ENCODE measurements around the gene BOLA2B.
"Not testable (repeated sequence)": the region's sequence is repeated elsewhere in the genome, so short reads cannot be mapped to it uniquely, and the experiment has no call there.

BOLA2B gene

DNA sequence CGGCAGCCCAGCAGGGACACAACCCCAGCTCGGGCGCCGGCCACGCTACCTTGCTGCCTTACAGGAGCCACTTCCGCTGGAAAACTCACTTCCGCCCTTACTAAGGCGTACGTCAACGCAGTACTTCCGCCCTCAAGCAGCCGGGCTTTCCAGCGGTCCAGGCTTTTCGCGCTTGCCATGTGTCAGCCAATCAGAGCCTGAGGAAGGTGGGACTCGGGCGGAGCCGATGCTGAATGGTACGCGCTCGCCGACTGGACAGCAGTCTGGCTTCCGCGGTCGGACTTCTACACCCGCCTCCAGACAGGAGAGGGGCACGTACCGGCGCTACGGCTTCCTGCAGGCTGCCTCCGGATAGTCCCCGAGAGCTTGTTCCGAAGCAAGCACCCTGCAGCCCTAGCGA is at the start of gene BOLA2B, which contains the start of gene SLX1A:
BOLA2B (minus strand) TSS at position 52 of the 400 bp plus-strand sequence. CDS start 71 bp downstream, outside the sequence.
SLX1A (plus strand) TSS at position 261 of the 400 bp plus-strand sequence. CDS start 210 bp downstream, outside the sequence.
- not testable (repeated sequence) for DNase-seq

DNA sequence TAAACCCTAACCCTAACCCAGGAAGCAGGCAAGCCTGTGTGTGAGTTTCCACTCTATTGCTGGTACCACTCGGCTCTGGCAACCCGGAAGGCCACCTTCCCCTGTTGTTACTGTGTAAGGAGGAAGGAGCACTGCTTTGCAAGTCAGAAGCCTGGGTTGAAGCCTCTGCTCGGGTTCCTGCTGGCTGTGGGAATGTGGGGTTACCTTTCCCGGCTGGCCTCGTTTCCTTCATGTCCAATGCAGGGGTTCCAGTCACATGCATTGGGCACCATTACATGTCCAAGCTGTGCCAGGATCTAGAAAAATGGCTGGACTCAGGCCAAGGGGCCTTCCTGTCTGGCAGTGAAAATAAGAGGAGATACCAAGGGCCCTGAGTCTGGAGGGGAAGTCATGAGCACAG is 23.6 kb upstream of the BOLA2B start:
- DNase-seq, result not testable (repeated sequence)

DNA sequence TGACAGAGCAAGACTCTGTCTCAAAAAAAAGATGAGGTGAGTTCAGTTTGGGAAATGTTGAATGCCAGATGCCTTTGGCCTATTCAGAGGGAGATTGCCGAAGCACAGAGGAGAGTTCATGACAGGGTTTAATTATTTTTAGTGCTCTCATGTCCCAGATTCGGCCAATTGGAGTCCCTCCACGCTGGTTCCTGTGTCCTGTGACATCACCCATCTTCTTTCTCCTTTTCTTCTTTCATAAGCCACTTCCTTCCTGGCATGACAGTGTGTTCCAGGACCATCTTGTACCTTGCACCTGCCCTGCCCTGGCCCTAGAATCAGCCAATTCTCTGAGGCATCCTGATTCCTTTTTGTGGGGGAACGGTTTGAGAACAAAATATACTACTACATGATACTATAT is 17.9 kb upstream of the BOLA2B start:
- DNase-seq, result not testable (repeated sequence)

DNA sequence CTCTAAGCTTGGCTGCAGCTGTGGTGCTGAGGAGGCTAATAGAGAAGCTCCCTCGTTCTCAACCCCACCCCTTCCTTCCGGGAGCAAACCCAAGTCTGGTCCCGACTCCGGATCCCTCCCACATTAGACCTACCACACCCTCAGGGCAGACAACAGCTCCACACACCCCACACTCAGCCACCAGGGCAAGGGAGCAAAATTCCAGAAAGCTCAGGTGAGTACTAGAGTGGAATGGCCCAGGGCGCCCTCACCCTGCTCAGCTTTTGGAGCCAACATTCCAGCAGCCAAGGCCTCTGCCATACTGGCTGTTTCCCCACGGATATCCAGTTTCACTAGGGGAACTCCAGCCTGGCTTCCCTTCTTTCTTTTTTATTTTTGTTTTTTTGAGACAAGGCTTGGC is 15.6 kb upstream of the BOLA2B start:
- not testable (repeated sequence) for DNase-seq

DNA sequence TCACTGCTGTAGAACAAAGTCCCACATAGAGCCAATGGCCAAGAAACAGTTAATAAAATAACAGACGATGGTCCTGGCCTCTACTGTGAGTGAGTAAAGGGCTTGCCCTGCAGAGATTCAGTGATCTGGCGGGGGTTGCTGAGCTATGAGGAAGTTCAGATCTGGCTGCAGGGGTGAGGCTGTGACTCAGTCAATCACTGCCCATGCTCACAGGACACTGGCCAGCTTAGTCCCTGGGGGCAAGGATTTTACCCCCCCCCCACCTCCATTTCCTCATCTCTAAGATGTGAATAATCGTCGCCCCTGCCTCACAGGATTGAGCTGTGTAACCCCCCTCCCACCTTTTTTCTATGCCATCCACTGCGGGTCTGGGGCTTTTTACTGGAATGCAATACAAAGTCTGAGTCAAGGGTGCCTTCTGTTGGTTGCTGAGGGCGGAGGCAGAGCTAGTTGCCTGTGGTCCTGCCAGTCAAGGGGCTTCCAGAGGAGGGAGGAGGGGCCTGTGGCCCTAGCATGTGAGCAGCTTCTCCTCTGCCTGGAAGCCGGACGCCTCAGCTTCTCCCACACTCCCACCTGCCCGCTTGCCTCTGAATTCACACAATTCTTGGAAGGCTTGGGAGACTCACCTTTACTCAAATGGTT is 13.7 kb upstream of the BOLA2B start:
- DNase-seq, result not testable (repeated sequence)

DNA sequence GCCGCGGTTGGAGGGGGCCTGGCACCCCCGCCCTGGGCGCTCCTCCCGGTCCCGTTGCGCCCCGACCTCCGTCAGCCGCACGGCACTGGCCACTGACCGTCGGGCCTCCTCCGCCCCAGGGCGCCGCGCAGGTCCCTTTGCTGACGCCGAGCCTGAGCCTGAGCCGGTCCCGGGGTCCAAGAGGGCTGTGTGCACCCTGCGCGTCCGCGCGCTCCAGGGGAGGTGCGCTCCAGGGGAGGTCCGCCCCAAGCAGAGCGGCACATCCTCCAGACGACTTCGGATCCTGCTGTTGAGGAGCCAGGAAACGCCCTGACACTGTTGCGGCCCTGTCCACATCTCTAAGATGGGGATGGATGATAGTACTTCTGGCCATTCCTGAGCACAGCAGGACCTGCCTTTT is 12.8 kb upstream of the BOLA2B start:
- DNase-seq, result not testable (repeated sequence)

DNA sequence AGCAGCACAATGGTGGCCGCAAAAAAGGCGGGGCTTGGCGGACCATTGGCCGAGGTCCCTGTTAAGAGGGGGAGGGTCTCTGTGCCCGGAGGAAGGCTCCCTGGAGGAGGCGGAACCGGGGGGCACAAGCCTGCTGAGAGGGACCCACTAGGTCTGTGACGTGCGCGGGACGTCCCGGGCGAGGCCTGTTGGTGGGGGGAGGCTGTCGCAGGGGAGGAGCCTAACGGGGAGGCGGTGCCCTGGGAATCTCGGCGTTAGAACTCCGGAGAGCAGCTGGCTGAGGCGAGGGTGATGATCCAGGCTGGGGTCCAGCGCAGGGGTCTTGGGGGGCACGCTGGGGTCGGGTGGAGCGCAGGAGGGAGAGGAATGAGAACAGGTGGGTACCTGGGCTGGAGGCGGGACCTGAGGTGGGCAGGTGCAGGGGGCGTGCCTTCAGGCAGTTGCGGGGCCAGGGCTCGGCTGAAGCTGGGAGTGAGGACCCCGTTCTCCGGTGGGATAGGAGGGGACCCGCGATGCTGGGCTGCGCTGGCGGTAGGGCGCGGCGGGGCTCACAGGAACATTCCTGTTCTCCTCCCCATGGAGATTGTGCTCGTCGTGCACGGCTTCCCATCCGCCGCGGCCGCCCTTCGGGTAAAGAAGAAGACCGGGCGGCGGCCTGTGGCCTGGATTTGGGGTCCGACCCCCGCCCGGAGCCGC is 12.2 kb upstream of the BOLA2B start:
- not testable (repeated sequence) for DNase-seq

DNA sequence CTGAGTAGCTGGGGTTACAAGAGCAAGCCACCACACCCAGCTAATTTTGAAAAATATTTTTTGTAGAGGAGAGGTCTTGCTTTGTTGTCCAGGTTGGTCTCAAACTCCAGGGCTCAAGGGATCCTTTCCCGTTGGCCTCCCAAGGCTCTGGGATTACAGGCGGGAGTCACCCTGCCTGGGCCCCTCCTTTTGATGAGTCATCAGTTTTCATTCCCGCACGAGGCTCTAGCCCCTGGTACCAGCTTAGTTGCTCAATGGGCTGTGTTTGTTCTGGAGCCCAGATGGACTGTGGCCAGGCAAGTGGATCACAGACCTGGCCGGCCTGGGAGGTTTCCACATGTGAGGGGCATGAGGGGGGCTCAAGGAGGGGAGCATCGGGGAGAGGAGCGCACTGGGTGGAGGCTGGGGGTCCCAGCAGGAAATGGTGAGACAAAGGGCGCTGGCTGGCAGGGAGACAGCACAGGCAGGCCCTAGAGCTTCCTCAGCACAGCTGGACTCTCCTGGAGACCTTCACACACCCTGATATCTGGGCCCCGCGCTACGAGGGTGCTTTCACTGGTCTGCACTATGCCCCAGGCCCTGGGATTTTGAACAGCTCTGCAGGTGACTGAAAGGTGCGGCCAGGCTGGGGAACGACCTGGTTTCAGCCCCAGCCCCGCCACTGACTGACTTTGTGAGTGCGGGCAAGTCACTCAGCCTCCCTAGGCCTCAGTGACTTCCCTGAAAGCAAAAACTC is 6.3 kb upstream of the BOLA2B start:
- DNase-seq, result not testable (repeated sequence)

DNA sequence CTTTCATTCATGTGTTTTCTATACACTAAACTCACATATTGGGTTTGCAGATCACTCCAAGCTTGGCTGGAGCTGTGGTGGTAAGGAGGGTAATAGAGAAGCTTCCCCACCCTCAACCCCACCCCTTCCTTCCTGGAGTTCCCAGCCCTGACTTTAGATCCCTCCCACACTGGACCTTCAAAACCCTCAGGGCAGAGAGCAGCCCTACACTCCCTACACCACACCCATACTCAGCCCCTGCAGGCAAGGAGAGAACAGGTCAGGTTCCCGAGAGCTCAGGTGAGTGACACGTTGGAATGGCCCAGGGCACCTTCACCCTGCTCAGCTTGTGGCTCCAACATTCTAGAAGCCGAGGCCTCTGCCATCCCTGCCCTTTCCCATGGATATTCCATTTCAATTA is 5.6 kb upstream of the BOLA2B start, which contains the start of gene SULT1A3:
SULT1A3 (plus strand) TSS at position 207 of the 400 bp plus-strand sequence. CDS start 1,474 bp downstream, outside the sequence.
- not testable (repeated sequence) for DNase-seq

DNA sequence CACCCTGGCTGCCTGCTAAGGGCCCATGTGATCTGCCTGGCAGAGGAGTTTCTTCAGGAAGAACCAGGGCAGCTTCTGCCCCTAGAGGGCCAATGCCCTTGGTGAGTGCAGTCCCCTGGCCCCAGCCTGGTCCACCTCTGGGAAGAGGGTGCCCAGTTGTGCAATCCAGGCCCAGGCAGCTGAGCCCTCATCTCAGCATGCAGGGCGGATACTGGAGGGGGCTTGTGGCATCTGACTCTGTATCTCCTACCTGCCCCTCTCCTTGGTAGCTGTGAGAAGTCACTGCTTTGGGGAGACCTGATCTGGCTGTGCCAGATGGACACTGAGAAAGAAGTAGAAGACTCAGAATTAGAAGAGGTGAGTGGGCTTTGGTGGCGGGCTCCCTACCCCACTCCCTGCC is 3.5 kb upstream of the BOLA2B start:
- DNase-seq, result not testable (repeated sequence)

DNA sequence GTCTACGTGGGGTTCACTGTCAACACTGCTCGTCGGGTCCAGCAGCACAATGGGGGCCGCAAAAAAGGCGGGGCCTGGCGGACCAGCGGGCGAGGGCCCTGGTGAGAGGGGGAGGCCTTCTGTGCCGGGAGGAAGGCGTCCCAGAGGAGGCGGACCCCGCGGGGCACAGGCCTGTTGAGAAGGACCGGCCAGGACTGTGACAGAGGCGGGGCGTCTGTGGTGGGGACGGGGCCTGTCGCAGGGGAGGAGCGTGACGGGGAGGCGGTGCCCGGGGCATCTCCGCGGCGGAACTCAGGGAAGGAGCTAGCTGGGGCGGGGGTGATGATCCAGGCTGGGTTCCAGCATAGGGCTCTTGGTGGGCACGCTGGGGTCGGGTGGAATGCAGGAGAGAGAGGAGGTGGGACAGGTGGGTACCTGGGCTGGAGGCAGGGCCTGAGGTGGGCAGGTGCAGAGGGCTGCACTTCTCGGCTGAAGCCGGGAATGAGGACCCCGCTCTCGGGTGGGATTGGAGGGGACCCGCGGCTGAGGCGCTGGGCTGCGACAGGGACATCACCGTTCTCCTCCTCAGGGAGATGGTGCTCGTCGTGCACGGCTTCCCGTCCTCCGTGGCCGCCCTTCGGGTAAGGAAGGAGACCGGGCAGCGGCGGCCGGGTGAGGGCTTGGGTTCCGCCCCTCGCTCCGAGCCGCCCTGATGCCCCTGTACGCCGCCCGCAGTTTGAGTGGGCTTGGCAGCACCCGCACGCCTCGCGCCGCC is 883 bp upstream of the BOLA2B start:
- DNase-seq, result not testable (repeated sequence)

DNA sequence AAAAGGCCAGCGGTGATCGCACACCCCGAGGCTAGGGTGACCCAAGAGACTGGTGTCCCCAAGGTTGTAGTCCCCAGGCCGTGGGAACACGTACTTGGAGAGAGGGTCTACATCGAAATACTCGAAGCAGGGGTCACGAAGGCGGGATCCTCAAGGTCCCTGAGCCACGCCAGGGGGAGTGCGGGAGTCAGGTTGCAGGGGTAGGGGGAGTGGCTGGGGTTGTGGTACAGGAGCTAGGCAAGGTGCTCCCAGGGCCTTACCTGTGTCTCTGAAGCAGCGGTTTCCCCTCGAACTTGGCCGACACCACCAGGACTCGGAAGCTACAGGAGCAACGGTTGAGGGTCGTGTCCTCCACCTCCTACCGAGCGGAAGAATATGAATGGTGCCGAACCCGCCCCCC is 368 bp downstream of the BOLA2B start:
- not testable (repeated sequence) for DNase-seq

DNA sequence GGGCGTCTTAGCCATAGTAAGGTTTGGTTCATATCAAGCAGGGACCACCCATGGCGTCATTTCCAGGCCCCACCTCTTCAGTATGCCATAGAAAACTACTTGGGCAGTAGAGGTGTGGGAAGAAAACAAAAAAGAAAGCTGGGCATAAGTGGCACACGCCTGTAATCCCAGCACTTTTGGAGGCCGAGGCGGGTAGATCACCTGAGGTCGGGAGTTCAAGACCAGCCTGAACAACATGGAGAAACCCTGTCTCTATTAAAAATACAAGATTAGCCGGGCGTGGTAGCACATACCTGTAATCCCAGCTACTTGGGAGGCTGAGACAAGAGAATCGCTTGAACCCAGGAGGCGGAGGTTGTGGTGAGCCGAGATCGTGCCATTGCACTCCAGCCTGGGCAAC is 2.3 kb downstream of the BOLA2B start:
- DNase-seq, result not testable (repeated sequence)

DNA sequence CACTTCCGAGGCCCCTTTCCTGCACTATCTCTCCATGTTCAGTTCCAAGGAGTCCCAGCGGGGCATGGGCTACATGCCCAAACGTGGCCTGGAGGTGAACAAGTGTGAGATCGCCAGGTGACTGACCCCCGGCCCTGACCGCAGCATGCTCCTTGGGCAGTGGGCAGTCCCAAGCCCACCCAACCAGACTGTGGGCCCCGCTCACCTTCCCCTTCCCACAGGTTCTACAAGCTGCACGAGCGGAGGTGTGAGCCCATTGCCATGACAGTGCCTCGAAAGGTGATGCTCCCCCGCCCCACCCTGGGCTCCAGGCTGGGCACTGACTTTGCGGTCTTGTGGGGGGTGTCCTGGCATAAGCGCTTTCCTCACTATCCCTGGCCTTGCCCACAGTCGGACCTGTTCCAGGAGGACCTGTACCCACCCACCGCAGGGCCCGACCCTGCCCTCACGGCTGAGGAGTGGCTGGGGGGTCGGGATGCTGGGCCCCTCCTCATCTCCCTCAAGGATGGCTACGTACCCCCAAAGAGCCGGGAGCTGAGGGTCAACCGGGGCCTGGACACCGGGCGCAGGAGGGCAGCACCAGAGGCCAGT is 5.4 kb downstream of the BOLA2B start:
- no peak for DNase-seq

DNA sequence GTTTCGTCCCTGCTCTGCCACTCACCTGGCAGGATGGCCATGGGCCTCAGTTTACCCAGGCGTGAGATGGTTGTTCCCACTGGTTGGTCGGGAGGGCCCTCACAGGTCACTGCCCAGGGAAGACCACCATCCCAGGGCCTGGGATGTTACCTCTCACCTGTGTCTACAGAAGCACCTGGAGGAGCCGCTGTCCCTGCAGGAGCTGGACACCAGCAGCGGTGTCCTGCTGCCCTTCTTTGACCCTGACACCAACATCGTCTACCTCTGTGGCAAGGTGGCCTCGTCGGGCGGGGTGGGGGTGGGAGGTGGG is 6.0 kb downstream of the BOLA2B start:
- no peak for DNase-seq

DNA sequence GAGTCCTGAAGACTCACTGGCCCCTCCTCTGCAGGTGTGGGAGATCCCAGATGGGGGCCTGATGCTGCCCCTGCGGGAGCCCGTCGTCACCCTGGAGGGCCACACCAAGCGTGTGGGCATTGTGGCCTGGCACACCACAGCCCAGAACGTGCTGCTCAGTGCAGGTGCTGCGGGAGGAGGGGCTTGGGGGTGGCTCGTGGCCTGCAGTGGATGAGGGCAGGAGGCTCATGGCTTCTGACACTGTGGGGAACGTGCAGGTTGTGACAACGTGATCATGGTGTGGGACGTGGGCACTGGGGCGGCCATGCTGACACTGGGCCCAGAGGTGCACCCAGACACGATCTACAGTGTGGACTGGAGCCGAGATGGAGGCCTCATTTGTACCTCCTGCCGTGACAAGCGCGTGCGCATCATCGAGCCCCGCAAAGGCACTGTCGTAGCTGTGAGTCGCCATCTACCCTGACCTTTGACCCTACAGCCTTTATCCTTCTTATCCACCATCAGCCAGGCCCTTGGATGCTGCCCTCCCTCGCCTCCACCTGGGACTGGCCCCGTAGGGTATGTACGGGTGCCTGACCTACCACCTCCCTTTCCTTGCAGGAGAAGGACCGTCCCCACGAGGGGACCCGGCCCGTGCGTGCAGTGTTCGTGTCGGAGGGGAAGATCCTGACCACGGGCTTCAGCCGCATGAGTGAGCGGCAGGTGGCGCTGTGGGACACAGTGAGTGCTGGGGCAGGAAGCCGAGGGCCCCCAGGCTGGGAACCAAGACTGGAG is 6.5 kb downstream of the BOLA2B start:
- DNase-seq, result no peak

DNA sequence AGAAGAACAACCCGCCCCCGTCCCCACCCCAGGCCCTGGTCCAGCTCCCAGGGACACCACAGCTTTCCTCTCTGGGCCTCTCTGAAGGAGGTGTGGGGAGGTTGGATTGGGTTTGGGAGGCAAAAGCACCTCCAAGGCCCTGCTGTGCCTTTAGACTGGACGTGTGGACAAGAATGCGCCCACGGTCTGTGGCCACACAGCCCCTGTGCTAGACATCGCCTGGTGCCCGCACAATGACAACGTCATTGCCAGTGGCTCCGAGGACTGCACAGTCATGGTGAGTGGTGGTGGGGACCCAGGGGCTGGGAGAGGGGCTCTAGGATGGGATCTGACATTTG is 7.1 kb downstream of the BOLA2B start:
- no peak for DNase-seq

DNA sequence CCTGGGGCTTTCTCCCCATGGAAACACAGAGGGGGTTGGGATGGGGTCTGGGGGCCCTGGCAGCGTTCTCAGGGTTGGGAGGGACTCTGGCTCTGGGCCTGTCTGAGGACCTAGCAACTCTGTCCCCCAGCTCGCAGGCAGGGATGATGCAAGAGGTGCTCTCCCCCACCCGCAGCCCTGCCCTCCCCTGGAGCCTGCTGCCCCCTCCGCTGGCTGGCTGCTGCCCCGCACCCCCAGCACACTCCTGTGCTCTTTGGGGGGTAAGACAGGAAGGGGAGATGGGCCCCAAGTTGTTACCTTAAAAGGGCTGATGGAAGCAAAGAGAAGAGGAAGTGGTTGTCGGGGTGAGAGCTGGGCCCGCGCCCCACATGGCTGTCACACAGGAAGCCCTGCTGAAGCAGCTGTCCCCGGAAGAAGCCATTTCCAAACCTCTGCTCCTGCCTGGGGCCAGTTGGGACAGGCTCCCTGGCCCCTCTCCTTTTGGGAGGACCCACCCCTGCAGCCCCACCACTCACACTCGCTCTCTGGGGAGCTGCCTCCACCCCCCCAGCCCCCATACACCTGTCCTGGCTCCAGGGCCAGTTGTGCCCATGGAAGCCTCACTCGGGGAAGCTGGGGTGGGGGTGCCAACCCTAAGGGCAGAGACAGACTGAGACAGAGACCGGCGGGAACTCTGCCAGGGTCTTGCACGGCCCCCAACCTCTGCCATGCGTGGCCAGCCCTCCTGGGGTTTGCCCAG is 7.6 kb downstream of the BOLA2B start:
- no peak for DNase-seq

DNA sequence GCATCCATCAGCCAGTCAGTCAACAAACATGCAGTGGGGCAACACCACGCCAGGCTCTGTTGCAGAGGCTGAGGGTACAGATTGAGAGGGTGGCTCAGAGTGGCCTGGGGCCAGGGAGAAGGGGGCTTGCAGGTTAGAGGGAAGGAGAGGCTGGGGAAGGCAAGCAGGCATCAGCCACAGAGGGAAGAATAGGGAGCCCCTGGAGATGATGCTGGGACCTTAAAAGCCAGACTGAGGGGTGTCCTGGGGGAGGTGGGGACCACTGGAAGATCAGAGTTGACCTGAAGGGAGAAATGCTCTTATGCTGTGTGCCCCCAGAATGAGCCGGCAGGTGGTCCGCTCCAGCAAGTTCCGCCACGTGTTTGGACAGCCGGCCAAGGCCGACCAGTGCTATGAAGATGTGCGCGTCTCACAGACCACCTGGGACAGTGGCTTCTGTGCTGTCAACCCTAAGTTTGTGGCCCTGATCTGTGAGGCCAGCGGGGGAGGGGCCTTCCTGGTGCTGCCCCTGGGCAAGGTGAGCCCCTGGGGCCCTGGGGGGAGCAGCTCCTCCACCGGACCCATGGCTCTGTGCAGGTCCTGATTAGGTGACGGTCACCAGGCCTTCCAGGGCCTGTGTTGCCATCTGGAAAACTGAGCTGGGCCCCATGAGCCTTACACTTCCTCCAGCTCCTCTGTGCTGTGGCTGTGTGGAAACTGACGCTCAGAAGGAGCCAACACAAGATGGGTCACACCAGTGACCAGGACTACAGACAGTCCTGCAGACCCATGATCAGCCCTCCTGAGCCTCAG is 8.4 kb downstream of the BOLA2B start:
- DNase-seq, result no peak

Measured in NCI-H1417 (cell line).